CD4-positive, alpha-beta T cell treated with Interleukin-2 at 100 ng/mL for 4 hours (primary cell): Measurements from ENCODE around the gene TRNAU1AP.
"Not testable (repeated sequence)": the region's sequence is repeated elsewhere in the genome, so short reads cannot be mapped to it uniquely, and the experiment has no call there.

Experiments
- DNase-seq: peaks from one replicate; pipeline ENCODE4 v3.0.0-alpha.2; 2020; ENCODE audit warnings: low spot score

Gene TRNAU1AP

DNA sequence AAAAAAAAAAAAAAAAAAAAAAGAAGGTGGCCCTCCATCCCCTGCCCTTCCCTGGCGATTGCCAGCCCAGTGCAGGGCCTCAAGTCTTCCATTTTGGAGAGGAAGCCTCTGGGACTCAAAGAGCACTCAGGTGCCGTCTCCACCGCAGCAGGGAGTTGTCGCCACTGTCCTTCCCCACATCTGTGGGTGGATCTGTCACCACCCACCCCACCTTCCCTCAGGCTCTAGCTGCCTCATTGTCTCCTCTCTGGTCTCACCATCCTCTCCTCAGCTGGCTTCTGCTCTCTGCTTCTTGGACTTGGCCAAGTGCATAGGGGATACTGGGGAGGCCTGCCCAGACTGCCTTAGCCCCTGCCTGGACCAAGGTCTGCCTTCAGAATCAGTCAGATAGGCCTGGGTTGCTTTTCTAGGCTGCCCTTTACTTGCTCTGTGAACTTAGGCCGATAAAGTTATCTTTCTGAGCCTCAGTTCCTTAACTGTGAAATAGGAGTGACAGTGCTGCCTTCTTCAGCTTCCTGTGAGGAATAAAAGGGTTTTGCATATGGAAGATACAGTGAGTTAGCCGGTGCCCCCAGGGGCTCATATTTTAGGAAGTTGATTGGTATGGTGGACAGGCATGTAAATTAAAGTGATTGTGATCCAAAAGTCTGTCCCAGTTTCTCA is 31.3 kb upstream of the TRNAU1AP start:
- DNase-seq: no peak

DNA sequence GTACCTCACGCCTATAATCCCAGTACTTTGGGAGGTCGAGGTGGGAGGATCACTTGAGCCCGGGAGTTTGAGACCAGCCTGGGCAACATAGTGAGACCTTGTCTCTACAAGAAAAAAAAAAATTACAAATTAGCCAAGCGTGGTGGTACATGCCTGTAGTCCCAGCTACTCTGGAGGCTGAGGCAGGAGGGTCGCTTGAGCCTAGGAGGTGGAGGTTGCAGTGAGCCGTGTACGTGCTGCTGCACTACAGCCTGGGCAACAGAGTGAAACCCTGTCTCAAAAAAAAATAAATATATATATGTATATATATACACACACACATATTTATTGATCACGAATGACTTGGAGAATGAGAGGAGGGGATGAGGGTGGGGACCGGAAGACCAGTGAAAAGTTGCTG is 30.3 kb upstream of the TRNAU1AP start:
- DNase-seq: not testable (repeated sequence)

DNA sequence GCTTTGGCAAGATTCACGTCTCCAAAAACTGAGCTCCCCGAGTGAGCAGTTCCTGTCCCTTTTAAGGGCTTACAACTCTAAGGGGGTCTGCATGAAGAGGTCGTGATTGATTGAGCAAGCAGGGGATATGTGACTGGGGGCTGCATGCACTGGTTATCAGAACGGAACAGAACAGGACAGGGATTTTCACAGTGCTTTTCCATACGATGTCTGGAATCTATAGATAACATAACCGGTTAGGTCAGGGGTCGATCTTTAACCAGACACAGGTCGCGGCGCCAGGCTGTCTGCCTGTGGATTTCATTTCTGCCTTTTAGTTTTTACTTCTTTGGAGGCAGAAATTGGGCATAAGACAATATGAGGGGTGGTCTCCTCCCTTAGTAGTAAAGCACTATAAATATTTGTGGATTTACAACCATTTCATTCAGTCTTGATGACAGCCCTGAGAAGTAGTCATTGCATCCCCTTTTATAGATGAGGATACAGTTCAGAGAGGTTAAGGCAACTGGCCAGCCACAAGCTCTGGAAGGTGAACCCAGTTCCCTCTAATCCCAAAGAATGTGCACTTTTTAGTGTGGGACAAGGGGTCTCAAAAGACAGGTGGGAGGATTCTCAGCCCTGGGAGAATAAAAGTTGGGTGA is 27.8 kb upstream of the TRNAU1AP start:
- not testable (repeated sequence) for DNase-seq

DNA sequence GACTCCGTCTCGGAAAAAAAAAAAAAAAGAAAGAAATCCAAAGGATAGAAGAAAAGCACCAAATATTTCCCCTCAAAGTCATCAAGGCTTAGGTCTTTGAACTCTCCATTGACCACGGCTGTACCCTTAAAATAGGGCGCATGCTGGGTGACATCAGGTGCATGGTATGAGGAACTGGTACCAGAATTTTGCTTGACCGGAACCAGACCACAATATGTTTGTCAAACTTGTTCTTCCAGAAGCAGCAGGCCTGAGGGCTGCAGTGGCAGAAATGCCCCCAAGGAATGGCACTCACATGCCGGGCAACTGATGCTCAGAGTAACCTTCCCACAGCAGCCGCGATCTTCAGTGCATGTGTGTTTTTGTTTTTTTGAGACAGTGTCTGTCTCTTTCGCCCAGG is 26.0 kb upstream of the TRNAU1AP start:
- DNase-seq: no peak

DNA sequence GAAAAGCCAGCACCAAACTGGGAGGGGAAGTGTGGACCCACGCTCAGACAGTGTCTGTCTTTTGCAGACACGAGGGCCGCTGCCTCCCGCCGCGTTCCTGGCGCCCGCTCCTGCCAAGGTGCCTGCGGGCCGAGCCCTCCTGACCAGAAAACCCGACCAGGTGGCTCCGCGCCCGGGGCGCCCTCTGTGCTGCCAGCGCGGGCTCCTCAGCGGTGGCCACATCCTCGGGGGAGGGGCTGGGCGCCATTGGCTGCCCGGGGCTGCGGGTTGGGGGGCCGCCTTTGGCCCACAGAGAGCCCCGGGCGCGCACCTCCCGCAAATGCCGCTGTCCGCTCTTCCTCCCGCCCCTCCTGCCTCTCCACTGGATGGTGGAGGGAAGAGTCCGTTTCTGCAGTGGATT is 22.4 kb upstream of the TRNAU1AP start:
- no peak for DNase-seq

DNA sequence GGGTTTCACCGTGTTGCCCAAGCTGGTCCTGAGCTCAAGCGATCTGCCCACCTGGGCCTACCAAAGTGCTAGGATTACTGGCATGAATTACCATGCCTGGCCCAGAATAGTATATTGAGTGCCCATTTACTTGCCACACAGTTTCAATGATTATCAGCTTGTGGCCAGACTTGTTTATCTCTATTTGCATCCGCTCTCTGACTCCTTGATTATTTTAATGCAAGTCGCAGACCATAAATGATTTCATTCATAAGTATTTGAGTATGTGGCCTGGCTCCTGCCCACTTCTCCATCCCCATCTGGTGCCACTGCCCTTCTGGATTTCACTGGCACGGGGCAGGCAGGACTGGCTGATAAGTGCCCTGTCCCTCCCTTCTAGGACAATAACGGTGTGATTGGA is 18.2 kb upstream of the TRNAU1AP start:
- no peak for DNase-seq

DNA sequence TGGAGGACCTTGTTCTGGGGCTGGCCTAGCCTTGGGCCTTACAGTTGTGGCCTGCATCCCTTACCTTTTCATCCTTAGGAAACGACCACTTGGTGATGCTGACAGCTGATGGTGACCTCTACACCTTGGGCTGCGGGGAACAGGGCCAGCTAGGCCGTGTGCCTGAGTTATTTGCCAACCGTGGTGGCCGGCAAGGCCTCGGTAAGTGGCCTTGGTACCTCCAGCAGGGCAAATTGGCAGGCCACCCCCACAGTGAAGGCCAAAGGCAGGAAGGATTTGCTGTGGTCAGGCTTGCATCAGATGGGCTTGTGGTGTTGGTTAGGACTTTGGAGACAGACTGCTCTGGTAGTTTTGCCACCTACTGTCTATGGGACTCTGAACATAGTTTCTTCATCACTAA is 17.7 kb upstream of the TRNAU1AP start:
- DNase-seq: no peak

DNA sequence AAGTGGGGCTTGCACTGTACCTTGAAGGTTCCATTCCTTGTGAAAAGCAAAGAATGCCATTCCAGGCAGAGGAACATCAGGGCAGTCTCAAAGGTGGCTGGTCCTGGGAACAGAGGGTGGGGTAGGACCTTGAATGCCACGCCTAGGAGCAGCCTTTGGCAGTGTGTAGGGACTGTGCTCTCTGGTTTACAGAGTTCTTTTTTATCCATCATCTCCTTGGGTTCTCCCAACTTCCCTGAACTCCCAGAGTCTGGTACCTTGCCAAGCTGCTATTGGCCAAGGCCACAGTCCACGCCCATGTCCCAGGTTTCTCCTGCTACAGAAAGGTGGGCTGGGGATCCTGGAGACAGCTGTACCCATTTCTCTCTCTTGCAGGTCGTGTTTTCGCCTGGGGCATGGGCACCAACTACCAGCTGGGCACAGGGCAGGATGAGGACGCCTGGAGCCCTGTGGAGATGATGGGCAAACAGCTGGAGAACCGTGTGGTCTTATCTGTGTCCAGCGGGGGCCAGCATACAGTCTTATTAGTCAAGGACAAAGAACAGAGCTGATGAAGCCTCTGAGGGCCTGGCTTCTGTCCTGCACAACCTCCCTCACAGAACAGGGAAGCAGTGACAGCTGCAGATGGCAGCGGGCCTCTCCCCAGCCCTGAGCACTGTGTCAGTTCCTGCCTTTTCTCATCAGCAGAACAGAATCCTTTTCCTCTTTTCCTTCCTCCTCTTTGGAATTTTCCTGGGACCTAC is 15.3 kb upstream of the TRNAU1AP start:
- DNase-seq: no peak

DNA sequence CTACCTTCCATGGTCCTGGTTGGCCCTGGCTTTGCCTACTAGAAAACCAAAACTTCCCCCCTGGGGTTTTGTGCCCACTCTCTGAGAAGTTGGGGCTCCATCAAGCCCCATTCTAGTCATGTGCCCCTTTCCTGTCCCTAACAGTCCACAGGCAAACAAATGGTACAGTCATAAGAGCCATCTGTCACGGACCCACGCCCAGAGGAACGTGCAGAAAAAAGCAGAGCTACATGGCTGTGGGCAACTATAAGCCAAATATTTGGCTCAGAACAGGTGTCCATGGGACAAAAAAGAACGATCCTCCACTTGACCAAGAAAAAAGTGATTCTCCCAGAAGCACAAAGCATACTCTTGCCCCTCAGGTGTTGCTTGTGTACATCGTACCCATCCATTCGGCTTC is 14.6 kb upstream of the TRNAU1AP start:
- DNase-seq: no peak

DNA sequence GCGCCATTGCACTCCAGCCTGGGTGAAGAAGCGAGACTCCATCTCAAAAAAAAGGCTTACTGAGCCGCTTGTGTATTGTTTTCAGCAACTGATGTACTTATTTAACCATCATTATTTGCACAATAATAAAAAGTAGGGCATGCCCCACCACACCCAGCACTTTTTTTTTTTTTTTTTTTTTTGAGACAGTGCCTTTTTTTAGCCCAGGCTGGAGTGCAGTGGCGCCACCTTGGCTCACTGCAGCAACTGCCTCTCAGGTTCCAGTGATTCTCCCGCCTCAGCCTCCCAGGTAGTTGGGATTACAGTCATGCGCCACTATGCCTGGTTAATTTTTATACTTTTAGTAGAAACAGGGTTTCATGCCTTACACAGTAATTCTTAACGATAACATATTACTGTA is 12.2 kb upstream of the TRNAU1AP start:
- DNase-seq: no peak

DNA sequence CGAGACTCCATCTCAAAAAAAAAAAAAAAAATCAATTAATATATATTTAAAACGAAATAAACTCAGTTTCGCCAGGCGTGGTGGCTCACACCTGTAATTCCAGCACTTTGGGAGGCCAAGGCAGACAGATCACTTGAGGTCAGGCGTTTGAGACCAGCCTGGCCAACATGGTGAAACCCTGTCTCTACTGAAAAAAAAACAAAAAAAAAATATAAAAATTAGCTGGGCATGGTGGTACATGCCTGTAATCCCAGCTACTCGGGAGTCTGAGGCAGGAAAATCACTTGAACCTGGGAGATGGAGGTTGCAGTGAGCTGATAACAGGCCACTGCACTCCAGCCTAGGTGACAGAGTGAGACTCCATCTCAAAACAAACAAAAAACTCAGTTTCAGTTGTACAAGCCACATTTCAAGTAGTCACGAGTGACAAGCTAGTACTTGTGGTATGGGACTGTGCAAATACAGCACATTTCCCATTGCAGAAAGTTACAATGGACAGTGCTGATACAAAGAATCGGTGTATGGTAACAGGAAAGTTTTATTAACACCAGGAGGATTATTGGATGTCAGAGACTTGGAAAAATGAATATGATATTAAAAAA is 11.4 kb upstream of the TRNAU1AP start:
- DNase-seq: not testable (repeated sequence)

DNA sequence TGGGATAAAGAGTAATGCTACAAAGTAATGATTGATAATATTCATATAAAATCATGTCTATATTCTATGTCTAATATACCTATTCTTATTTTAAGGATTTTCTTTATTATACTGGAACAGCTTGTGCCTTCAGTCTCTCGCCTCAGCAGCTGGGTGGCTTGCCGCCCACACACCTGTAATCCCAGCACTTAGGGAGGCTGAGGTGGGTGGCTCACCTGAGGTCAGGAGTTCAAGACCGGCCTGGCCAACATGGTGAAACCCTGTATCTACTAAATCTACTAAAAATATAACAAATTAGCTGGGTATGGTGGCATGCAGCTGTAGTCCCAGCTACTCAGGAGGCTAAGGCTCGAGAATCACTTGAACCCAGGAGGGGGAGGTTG is 7.6 kb upstream of the TRNAU1AP start:
- DNase-seq: no peak

DNA sequence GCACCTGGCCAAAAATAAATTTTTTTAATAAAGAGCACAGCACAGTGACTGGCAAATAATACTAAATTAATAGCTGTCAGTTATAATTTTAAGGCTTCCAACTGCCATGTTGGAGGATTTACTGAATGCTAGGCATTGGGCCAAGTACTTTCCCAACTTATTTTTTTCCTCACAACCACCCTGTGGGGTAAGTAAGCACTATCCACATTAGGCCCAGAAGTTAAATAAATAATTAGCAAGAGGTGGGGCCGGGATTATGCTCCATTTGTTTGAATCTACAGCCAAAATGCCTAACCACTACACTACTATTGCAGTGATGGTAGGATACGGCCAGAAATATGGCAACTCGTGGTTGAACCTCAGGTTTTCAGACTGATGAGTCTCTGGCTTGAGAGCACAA is 4.6 kb upstream of the TRNAU1AP start:
- no peak for DNase-seq

DNA sequence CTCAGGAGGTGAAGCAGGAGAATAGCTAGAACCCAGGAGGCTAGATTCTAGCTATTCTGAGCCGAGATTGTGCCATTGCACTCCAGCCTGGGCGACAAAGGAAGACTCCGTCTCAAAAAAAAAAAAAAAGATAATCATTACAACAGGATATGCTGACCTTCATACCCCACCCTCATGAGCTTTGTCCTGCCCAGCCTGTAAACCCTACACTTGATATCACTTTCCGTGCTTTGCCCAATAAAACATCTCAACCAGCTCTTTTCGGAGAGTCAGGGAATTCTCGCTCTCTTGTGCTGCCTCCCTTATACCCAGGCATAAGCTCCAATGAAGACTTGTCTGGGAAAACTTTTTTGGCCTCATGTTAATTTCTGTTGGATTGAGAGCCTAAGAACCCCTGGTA is 1.5 kb upstream of the TRNAU1AP start:
- DNase-seq: no peak

DNA sequence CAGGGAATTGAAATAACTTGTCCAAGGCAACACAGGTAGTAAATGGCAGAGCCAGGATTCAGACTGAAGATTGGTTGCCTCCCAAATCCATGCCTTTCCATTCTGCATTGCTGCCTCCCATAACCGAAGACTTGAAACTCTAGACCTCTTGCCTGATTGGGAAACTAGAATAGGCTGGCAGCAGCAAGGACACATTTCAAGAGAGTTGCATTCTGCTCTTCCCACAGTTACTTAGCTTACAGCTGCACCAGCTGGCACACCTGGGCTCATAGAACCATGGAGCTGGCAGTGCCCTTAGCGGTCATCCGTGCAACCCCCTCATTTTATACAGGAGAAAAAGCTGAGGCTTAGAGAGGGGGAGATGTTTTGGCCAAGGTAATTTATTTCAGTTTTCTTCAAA is 8.0 kb downstream of the TRNAU1AP start:
- no peak for DNase-seq

DNA sequence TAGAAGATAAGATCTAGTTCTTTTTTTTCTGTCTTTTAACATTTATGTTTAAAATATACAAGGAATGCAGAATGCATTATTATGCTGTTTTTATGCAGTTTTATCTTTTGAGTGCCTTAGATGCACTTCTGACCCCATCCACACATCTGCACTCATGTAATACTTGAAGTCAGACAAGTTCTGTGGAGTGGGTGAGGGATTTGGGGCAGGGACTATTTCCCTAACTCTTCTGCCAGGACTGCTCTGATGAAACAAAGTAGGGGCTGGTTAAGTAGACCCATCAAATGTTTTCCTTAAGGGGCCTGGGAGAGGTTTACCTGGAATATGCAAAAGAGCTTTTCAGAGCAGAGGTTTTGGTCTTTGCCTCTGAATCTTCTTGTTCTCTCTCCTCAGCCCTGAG is 11.4 kb downstream of the TRNAU1AP start:
- DNase-seq: no peak

DNA sequence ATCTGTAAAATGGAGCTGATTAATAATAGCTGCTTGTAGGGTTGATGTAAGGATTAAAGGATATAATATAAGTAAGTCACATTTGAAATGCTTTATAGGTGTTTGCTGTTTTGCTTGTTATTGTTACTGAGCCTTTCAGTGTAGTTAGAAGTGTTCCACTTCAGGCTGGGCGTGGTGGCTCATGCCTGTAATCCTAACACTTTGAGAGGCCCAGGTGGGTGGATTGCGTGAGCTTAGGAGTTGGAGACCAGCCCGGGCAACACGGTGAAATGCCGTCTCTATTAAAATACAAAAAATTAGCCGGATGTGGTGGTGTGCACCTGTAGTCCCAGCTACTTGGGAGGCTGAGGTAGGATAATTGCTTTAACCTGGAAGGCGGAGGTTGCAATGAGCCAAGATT is 12.2 kb downstream of the TRNAU1AP start:
- DNase-seq: no peak

DNA sequence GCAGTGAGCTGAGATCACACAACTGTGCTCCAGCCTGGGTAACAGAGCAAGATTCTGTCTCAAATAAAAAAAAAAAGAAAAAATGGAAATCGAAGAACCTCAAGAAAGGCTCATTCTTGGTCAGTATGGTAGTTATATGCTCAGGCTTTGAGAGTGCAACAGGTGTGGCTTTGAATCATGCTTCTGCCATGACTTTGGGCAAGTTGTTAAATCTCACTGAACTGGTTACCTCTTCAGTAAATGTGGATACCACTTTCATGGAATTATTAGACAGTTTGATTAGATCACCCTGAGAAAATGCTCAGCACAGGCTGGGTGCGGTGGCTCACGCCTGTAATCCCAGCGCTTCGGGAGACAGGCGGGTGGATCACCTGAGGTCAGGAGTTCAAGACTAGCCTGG is 12.8 kb downstream of the TRNAU1AP start:
- no peak for DNase-seq

DNA sequence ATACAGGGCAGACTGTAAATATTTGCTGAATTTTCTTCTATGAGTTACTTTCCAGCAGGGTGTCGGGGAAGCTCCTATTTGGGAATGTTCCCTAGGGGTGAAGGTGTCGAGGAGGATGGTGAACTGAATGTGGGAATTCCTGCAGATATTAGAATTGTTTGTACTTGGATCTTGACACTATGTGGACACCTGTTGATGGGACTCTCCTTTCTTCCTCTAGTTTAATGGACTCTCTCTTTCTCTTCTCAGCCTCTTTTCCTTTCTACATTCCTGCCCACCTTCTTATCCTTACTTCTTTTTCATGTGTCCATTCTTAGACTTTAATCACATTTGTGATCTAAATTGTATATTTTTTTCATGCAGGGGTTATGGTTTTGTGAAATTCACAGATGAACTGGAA is 14.0 kb downstream of the TRNAU1AP start:
- DNase-seq: no peak

DNA sequence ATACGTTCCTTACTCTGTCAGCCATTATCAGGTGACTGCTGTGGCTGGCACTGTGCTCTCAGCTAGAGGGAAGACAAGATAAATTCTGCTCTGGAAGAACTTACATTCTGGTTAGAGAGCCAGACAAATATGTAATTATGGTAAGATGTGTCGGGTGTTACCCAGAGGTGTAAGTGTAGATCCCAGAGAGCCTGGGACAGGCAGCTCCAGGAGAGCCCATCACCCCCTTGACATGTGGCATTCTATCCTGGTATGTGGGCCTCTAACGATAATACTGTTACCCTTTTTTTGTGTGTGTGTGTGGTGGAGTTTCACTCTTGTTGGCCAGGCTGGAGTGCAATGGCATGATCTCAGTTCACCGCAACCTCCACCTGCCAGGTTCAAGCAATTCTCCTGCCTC is 19.0 kb downstream of the TRNAU1AP start:
- DNase-seq: no peak

DNA sequence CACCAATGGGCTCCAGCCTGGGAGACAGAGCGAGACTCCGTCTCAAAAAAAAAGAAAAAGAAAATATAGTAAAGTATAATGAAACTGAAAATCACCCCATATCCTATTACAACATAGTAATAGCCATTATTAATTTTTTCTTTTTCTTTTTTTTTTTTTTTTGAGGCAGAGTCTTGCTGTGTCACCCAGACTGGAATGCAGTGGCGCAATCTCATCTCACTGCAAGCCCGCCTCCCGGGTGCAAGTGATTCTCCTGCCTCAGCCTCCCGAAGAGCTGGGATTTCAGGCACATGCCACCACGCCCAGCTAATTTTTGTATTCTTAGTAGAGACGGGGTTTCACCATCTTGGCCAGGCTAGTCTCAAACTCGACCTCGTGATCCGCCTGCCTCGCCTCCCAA is 20.0 kb downstream of the TRNAU1AP start:
- not testable (repeated sequence) for DNase-seq

DNA sequence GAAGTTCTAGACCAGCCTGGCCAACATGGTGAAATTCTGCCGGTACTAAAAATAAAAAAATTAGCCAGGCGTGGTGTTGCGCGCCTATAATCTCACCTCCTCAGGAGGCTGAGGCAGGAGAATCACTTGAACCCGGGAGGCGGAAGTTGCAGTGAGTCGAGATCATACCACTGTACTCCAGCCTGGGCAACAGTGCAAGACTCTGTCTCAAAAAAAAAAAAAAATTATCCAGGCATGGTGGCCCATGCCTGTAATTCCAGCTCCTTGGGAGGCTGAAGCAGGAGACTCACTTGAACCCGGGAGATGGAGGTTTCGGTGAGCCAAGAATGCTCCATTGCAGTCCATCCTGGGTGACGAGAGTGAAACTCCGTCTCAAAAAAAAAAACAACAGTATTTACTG is 20.7 kb downstream of the TRNAU1AP start:
- DNase-seq: no peak

DNA sequence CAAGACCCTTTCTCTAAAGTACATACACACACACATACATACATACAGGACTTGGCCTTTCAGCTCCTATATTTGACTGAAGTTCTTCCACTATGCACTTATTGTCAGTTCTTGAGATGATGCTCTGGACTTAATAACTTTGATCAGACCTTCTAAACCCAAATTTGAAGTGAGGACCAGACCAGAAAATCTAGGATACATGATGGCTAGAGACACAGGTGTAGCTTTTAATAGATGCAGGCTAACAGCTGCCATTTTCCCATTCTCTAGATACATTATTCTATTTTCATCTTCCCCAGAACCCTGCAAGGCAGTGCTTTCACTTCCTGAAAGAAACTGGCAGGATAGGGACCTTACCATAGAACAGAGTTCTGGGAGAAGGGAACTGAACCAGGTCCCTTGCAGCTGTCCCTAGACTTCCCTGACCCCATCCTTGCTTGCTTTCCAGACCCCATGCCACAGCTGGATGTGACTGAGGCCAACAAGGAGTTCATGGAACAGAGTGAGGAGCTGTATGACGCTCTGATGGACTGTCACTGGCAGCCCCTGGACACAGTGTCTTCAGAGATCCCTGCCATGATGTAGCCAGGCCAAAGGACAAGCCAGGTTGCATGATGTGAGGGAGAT is 24.3 kb downstream of the TRNAU1AP start:
- DNase-seq: no peak
